Keratinocyte (primary cell): Measurements from ENCODE around the gene STIM1.

Experiments
- CTCF ChIP-seq, 3 experiments: IDR thresholded peaks in 1 of 3; conservative IDR thresholded peaks in 1 of 3; optimal IDR thresholded peaks in 1 of 3; 2 replicates in 2 of 3; 3 replicates in 1 of 3; pipeline versions ENCODE3 to v1.5.1; 2011; ENCODE audit warnings: low read length in 3 of 3, mild to moderate bottlenecking in 3 of 3, moderate library complexity in 2 of 3, control low read depth in 1 of 3, inconsistent platforms in 1 of 3; ENCODE audit not compliant: insufficient read depth in 2 of 3; ENCODE audit errors: extremely low read depth in 1 of 3
- EZH2 ChIP-seq: IDR thresholded peaks from one replicate; pipeline ENCODE4 v1.6.1; 2012; ENCODE audit warnings: inconsistent platforms, mild to moderate bottlenecking, low read length, moderate library complexity

GRCh38 chr11:3956748-3957147, 101.3 kb downstream of the STIM1 start:
- no peak for TF ChIP-seq CTCF (optimal IDR thresholded peaks at IDR 0.05 in 1 of 3, IDR thresholded peaks at IDR 0.05 in 1 of 3, conservative IDR thresholded peaks at IDR 0.05 in 1 of 3; ENCODE audit: extremely low read depth in 1 of 3, insufficient read depth in 2 of 3, low read length in 3 of 3)
- no peak for TF ChIP-seq EZH2
